H1 (cell line): Measurements from ENCODE around the gene A3GALT2. TPM values are rescaled to one million over a fixed set of nuclear protein-coding genes. Genes with fewer than 3 reads are reported as not detected.

ENCODE experiments used
- CTCF ChIA-PET: fragments of 300-600 bp; sonication (Branson Sonifier 250); formaldehyde crosslinking; loops from one replicate; lab custom pipeline; 2021; ENCODE audit not compliant: partially characterized antibody; lab: Charles Lee
- POLR2A ChIA-PET: fragments of 300-600 bp; sonication (Branson Sonifier 250); formaldehyde crosslinking; loops from one replicate; lab custom pipeline; 2021; ENCODE audit warnings: inconsistent platforms; ENCODE audit not compliant: partially characterized antibody; lab: Charles Lee
- DNase-seq, 2 experiments: peaks; one replicate each; pipeline versions ENCODE4 v3.0.0 to v3.0.0-alpha.2; 2010 to 2022; ENCODE audit warnings: low spot score in 2 of 2, low read depth in 1 of 2, mixed read lengths in 1 of 2
- FAIRE-seq: peaks from 2 replicates; lab custom pipeline; 2011; peaks lifted over from hg19 to GRCh38; lab: Jason Lieb, UNC
- H2AFZ ChIP-seq: 2 replicates; pipeline ENCODE4 v1.8.1; 2012; ENCODE audit warnings: low read length, inconsistent platforms
- H2AK5ac ChIP-seq: 2 replicates; pipeline ENCODE4 v1.6.1; 2013; ENCODE audit warnings: low read depth, low read length
- H2BK120ac ChIP-seq: replicated peaks from 2 replicates; pipeline ENCODE3; 2013; ENCODE audit warnings: low read depth, low read length, inconsistent platforms
- H2BK12ac ChIP-seq: 2 replicates; pipeline ENCODE4 v1.6.1; 2013; ENCODE audit warnings: low read depth, low read length
- H2BK15ac ChIP-seq: 2 replicates; pipeline ENCODE4 v1.6.1; 2013; ENCODE audit warnings: low read length
- H2BK20ac ChIP-seq: 2 replicates; pipeline ENCODE4 v1.6.1; 2013; ENCODE audit warnings: low read length
- H2BK5ac ChIP-seq: 2 replicates; pipeline ENCODE4 v1.6.1; 2013; ENCODE audit warnings: low read depth, low read length
- H3K14ac ChIP-seq: 2 replicates; pipeline ENCODE4 v1.6.1; 2013; ENCODE audit warnings: inconsistent platforms; ENCODE audit not compliant: insufficient read length
- H3K18ac ChIP-seq: 2 replicates; pipeline ENCODE4 v1.6.1; 2013; ENCODE audit warnings: low read length; ENCODE audit errors: extremely low read depth
- H3K23ac ChIP-seq: 2 replicates; pipeline ENCODE4 v1.6.1; 2013; ENCODE audit warnings: inconsistent platforms; ENCODE audit not compliant: insufficient read length
- H3K23me2 ChIP-seq: 2 replicates; pipeline ENCODE4 v1.6.1; 2013; ENCODE audit warnings: low read depth, low read length
- H3K27ac ChIP-seq: 2 replicates; pipeline ENCODE4 v1.6.1; 2011; ENCODE audit warnings: low read depth, low read length, inconsistent platforms
- H3K27me3 ChIP-seq, 4 experiments: replicated peaks in 1 of 4; 1 replicate in 1 of 4; 2 replicates in 3 of 4; pipeline versions ENCODE4 v1.6.1 to v1.8.1; 2011 to 2013; ENCODE audit warnings: low read length in 3 of 4, mild to moderate bottlenecking in 3 of 4, inconsistent platforms in 2 of 4, mixed read lengths in 2 of 4, moderate library complexity in 1 of 4; ENCODE audit not compliant: control insufficient read depth in 3 of 4, insufficient read depth in 3 of 4; ENCODE audit errors: extremely low read depth in 1 of 4
- H3K36me3 ChIP-seq, 4 experiments: 2 replicates each; pipeline versions ENCODE4 v1.6.1 to v1.8.1; 2011 to 2013; ENCODE audit warnings: mild to moderate bottlenecking in 4 of 4, low read length in 3 of 4, moderate library complexity in 2 of 4, control low read depth in 1 of 4, inconsistent platforms in 1 of 4; ENCODE audit not compliant: insufficient read depth in 4 of 4, control insufficient read depth in 2 of 4
- H3K4ac ChIP-seq: replicated peaks from 2 replicates; pipeline ENCODE3; 2013; ENCODE audit warnings: low read length, low read depth, mixed read lengths, inconsistent platforms; ENCODE audit not compliant: insufficient read length
- H3K4me1 ChIP-seq, 4 experiments: replicated peaks in 1 of 4; 1 replicate in 1 of 4; 2 replicates in 3 of 4; pipeline versions ENCODE4 v1.6.1 to v1.8.1; 2011 to 2013; ENCODE audit warnings: low read length in 3 of 4, inconsistent platforms in 2 of 4, mixed read lengths in 1 of 4; ENCODE audit not compliant: insufficient read depth in 4 of 4, control insufficient read depth in 3 of 4
- H3K4me2 ChIP-seq, 2 experiments: 2 replicates each; pipeline versions ENCODE4 v1.6.1 to v1.8.1; 2011 to 2013; ENCODE audit warnings: low read depth in 2 of 2, low read length in 2 of 2, control low read depth in 1 of 2, inconsistent platforms in 1 of 2, mild to moderate bottlenecking in 1 of 2; ENCODE audit not compliant: insufficient read depth in 1 of 2
- H3K4me3 ChIP-seq, 4 experiments: fragments of 200-600, 300-600 bp in 1 of 4; sonication (generic), shearing (Covaris generic), sonication (Bioruptor Twin) in 1 of 4; 2 replicates each; pipeline versions ENCODE4 v1.5.1 to v1.8.1; 2011 to 2016; ENCODE audit warnings: low read length in 4 of 4, low read depth in 3 of 4, control low read depth in 2 of 4, inconsistent platforms in 2 of 4, mild to moderate bottlenecking in 2 of 4, mixed read lengths in 1 of 4, moderate library complexity in 1 of 4; ENCODE audit not compliant: insufficient read depth in 2 of 4; ENCODE audit errors: extremely low read depth in 1 of 4
- H3K56ac ChIP-seq: replicated peaks from 2 replicates; pipeline ENCODE3; 2013; ENCODE audit warnings: low read depth, mild to moderate bottlenecking, mixed read lengths, low read length, inconsistent platforms; ENCODE audit not compliant: insufficient read length
- H3K79me1 ChIP-seq: 2 replicates; pipeline ENCODE4 v1.6.1; 2013; ENCODE audit warnings: low read depth, low read length, control low read depth
- H3K79me2 ChIP-seq, 2 experiments: 2 replicates each; pipeline versions ENCODE4 v1.6.1 to v1.8.1; 2012 to 2013; ENCODE audit warnings: low read length in 2 of 2, mild to moderate bottlenecking in 2 of 2, inconsistent platforms in 1 of 2; ENCODE audit not compliant: insufficient read depth in 2 of 2, control insufficient read depth in 1 of 2
- H3K9ac ChIP-seq, 4 experiments: replicated peaks in 1 of 4; 1 replicate in 1 of 4; 2 replicates in 3 of 4; pipeline versions ENCODE4 v1.6.1 to v1.8.1; 2011 to 2013; ENCODE audit warnings: low read depth in 3 of 4, low read length in 3 of 4, control low read depth in 2 of 4, mild to moderate bottlenecking in 2 of 4, moderate library complexity in 2 of 4, inconsistent platforms in 1 of 4; ENCODE audit errors: extremely low read depth in 1 of 4
- H3K9me3 ChIP-seq, 2 experiments: 2 replicates each; pipeline versions ENCODE4 v1.6.1 to v1.8.1; 2012 to 2013; ENCODE audit warnings: mild to moderate bottlenecking in 2 of 2, moderate library complexity in 2 of 2, control low read depth in 1 of 2, inconsistent platforms in 1 of 2, low read depth in 1 of 2, low read length in 1 of 2, mixed read lengths in 1 of 2; ENCODE audit not compliant: insufficient read depth in 2 of 2
- H4K20me1 ChIP-seq, 2 experiments: replicated peaks in 1 of 2; 2 replicates each; pipeline versions ENCODE3 to v1.8.1; 2011 to 2013; ENCODE audit warnings: inconsistent platforms in 2 of 2, low read length in 2 of 2, mild to moderate bottlenecking in 1 of 2; ENCODE audit not compliant: insufficient read depth in 2 of 2, control insufficient read depth in 1 of 2
- H4K5ac ChIP-seq: 2 replicates; pipeline ENCODE4 v1.6.1; 2013; ENCODE audit warnings: low read length, low read depth, mixed read lengths, inconsistent platforms; ENCODE audit not compliant: insufficient read length
- H4K8ac ChIP-seq: 2 replicates; pipeline ENCODE4 v1.8.0; 2013; ENCODE audit warnings: mild to moderate bottlenecking, moderate library complexity, low read length, inconsistent platforms; ENCODE audit not compliant: insufficient read depth; ENCODE audit errors: extremely low read depth
- H4K91ac ChIP-seq: replicated peaks from 2 replicates; pipeline ENCODE3; 2013; ENCODE audit warnings: low read length, mixed read lengths, inconsistent platforms; ENCODE audit not compliant: insufficient read length
- CHD1 ChIP-seq: IDR thresholded peaks from 2 replicates; pipeline ENCODE4 v1.6.1; 2012; ENCODE audit warnings: low read depth, low read length, improper control_type of control experiment
- CHD2 ChIP-seq: IDR thresholded peaks from 2 replicates; pipeline ENCODE4 v1.6.1; 2012; ENCODE audit warnings: low read length, improper control_type of control experiment
- JUND ChIP-seq: IDR thresholded peaks from 2 replicates; pipeline ENCODE4 v1.6.1; 2011; ENCODE audit warnings: mild to moderate bottlenecking, improper control_type of control experiment, low read length
- POLR2AphosphoS5 ChIP-seq: IDR thresholded peaks from 2 replicates; pipeline ENCODE4 v1.6.1; 2011; ENCODE audit warnings: low read depth, low read length
- RAD21 ChIP-seq, 2 experiments: IDR thresholded peaks in 1 of 2; conservative IDR thresholded peaks in 1 of 2; 2 replicates each; pipeline ENCODE4 v1.6.1; 2011; ENCODE audit warnings: low read depth in 2 of 2, low read length in 2 of 2, improper control_type of control experiment in 1 of 2, inconsistent platforms in 1 of 2, mild to moderate bottlenecking in 1 of 2, moderate library complexity in 1 of 2
- SIN3A ChIP-seq, 2 experiments: IDR thresholded peaks in 1 of 2; conservative IDR thresholded peaks in 1 of 2; 2 replicates each; pipeline ENCODE4 v1.6.1; 2011 to 2012; ENCODE audit warnings: low read length in 2 of 2, improper control_type of control experiment in 1 of 2, low read depth in 1 of 2, mild to moderate bottlenecking in 1 of 2
- SIRT6 ChIP-seq: IDR thresholded peaks from one replicate; pipeline ENCODE4 v1.7.1; 2012; ENCODE audit warnings: low read length, inconsistent platforms
- SIX5 ChIP-seq: IDR thresholded peaks from 2 replicates; pipeline ENCODE4 v1.6.1; 2011; ENCODE audit warnings: mild to moderate bottlenecking, low read depth, low read length
- SP1 ChIP-seq: IDR thresholded peaks from 2 replicates; pipeline ENCODE4 v1.6.1; 2011; ENCODE audit warnings: low read depth, low read length
- WGBS, 2 experiments: shearing (Covaris generic) in 1 of 2; methylation state at CpG; one replicate each; pipeline versions ENCODE4 v1.1.6 to v1.1.7; 2013 to 2015; ENCODE audit warnings: low lambda C conversion rate in 2 of 2, mixed read lengths in 2 of 2, inconsistent platforms in 1 of 2, low coverage in 1 of 2, missing lambda C conversion rate in 1 of 2; ENCODE audit not compliant: insufficient replicate concordance in 2 of 2, insufficient coverage in 1 of 2, insufficient read length in 1 of 2; ENCODE audit errors: extremely low coverage in 1 of 2, missing lambda C conversion rate in 1 of 2; 5-methylcytosine and 5-hydroxymethylcytosine counted together
- polyA plus RNA-seq, 7 experiments: library from polyadenylated mRNA; depleted of rRNA in 3 of 7; stranded (reverse) in 5 of 7; unstranded in 2 of 7; fragments of >200 nt in 5 of 7; fragments of 200-250 nt in 2 of 7; gene quantifications; 1 replicate in 5 of 7; 2 replicates in 1 of 7; 4 replicates in 1 of 7; pipeline versions ENCODE4 v1.2.1 to v1.2.3, GENCODE V29; 2011 to 2013; ENCODE audit warnings: missing spikeins in 2 of 7, mixed read lengths in 2 of 7
- total RNA-seq: library from RNA; stranded (reverse); fragmentation: NEBNext Ultra II Directional; extraction: Animal tissue kit (Norgen Biotek cat#: 25700); gene quantifications from 2 replicates; pipeline ENCODE4 v1.2.1, GENCODE V29; 2021
- TF ChIP-seq, protein P1 (sequence below): IDR thresholded peaks from 2 replicates; pipeline ENCODE4 v1.6.1; 2012; ENCODE audit warnings: low read length, inconsistent platforms

The A3GALT2 gene
- total and polyA plus RNA-seq, 2 of the 8 experiments (the other 6 are each of a cell fraction or from before 2014, with no cell fraction given) = not detected

DNA sequence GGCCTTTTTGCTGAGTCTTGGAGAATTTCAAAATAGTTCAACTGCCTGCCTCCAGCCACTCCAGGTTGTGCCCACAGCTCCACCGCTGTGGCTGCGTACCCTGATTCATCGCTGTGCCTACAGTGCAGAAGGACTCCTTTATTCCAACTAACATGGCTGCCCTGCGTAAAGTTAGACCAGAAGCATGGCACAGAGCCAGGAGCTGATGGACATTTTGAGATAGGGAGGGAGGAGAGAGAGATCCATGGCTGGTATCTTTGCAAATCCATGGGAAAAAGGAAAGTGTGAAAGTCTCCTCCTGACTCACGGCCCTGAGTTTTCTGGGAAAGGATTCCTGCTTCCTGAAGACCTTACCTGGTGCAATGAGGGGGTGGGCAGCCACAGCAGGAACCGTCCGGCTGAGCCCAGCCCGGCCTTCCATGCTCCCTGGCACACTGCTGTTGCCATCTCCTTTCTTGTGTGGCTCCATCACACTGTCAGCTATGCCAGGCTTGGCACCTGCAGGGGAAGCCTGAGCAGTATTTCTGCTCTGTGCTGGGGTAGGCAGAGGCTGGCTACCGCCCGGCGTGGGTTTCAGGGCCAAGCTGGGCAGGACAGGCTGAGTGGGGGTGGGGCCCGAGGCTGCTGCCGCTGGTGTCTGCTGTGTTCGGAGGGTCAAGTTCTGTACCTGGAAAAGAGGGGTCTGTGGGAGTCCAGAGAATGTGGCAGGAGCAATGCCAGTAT is 46.0 kb upstream of the A3GALT2 start:
- H3K18ac ChIP-seq = no peak overlapping the region
- no peak overlapping the region for H4K5ac ChIP-seq
- H4K91ac ChIP-seq = no peak overlapping the region
- no peak overlapping the region for H3K23ac ChIP-seq
- no peak overlapping the region for H4K8ac ChIP-seq
- no peak overlapping the region for H3K4me3 ChIP-seq
- H3K56ac ChIP-seq = no peak overlapping the region
- no peak overlapping the region for H2BK20ac ChIP-seq
- no peak overlapping the region for H2AK5ac ChIP-seq
- DNase-seq (no peak), FAIRE-seq (no peak)
- H3K27me3 ChIP-seq = no peaks in the 10 kb centered on the region; a peak in 2 of 7 replicates
- 86% methylated on average over 14 of the region's 14 CpGs; no CpG with 5 or more reads in 1 of the 2 experiments for WGBS, 2 experiments
- peak overlapping the region; percentile 72 for H3K4ac ChIP-seq
- no peaks in the 10 kb centered on the region for H4K20me1 ChIP-seq
- H3K14ac ChIP-seq = no peak overlapping the region
- H3K79me1 ChIP-seq = no peaks in the 10 kb centered on the region
- H3K9me3 ChIP-seq = no peaks in the 10 kb centered on the region
- no peak overlapping the region for H3K9ac ChIP-seq
- 0 out of 2 replicates have a peak overlapping the region, but pooled peaks have one; percentile 40 for H2BK12ac ChIP-seq
- no peak overlapping the region for H2BK5ac ChIP-seq
- no peaks in the 10 kb centered on the region for H3K36me3 ChIP-seq
- no peak overlapping the region for H3K27ac ChIP-seq
- H2BK120ac ChIP-seq = no peak overlapping the region
- CTCF ChIA-PET = interaction anchor here (0.7 to 10.1 kb wide), 17 partner anchors 8 to 229 kb away, joined by 3 to 180 read pairs (median 4); partner anchors contain the start of genes A3GALT2 and ZSCAN20
- POLR2A ChIA-PET = interaction anchor here (1.4 kb wide), 1 partner anchor 26 kb away, joined by 3 read pairs; no protein-coding TSS in a partner anchor
- no peak overlapping the region for H2AFZ ChIP-seq
- peaks cover 13 to 26% (median 19%) of the 10 kb centered on the region in 4 experiments for H3K4me1 ChIP-seq
- no peak overlapping the region for H2BK15ac ChIP-seq
- H3K23me2 ChIP-seq = peaks cover 2% of the 10 kb centered on the region; the same call in 1 of the 2 replicates
- H3K4me2 ChIP-seq = no peak overlapping the region
- no peaks in the 10 kb centered on the region for H3K79me2 ChIP-seq
- TF ChIP-seq SIRT6 (no peak), RAD21 (IDR thresholded peaks at IDR 0.05 in 1 of 2, conservative IDR thresholded peaks at IDR 0.05 in 1 of 2; ENCODE audit: low read depth in 2 of 2, low read length in 2 of 2) (no peak), SIN3A (conservative IDR thresholded peaks at IDR 0.05 in 1 of 2, IDR thresholded peaks at IDR 0.05 in 1 of 2; ENCODE audit: low read depth in 1 of 2, low read length in 2 of 2) (no peak), CHD1 (no peak), JUND (no peak), SP1 (no peak), SIX5 (no peak), POLR2AphosphoS5 (no peak), CHD2 (no peak)
- TF ChIP-seq, protein P1, sequence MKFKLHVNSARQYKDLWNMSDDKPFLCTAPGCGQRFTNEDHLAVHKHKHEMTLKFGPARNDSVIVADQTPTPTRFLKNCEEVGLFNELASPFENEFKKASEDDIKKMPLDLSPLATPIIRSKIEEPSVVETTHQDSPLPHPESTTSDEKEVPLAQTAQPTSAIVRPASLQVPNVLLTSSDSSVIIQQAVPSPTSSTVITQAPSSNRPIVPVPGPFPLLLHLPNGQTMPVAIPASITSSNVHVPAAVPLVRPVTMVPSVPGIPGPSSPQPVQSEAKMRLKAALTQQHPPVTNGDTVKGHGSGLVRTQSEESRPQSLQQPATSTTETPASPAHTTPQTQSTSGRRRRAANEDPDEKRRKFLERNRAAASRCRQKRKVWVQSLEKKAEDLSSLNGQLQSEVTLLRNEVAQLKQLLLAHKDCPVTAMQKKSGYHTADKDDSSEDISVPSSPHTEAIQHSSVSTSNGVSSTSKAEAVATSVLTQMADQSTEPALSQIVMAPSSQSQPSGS = no peak
